ENCODE results near the gene SMAD4. TPM values are rescaled to one million over a fixed set of nuclear protein-coding genes. Genes with fewer than 3 reads are reported as not detected.

The SMAD4 gene
- total and polyA plus RNA-seq, 4 donors, result 9.3 to 65.3 (median 29.1) TPM

- Histone ChIP-seq H3K9ac (ENCODE audit: low read depth in 1 of 2, low read length in 2 of 2) (no peak overlapping the region), H3K4me3 (ENCODE audit: low read depth in 1 of 3, low read length in 3 of 3) (no peak overlapping the region), H3K27ac (ENCODE audit: low read depth in 1 of 2, low read length in 2 of 2) (no peak overlapping the region), H3K9me3 (ENCODE audit: control insufficient read depth in 4 of 4, low read length in 3 of 4) (no peaks in the 10 kb centered on the region), H3K36me3 (ENCODE audit: control insufficient read depth in 4 of 4, insufficient read depth in 3 of 4, low read depth in 1 of 4, low read length in 3 of 4) (peaks cover 0 to 8% (median under 1%) of the 10 kb centered on the region in 4 donors), H3K27me3 (ENCODE audit: control insufficient read depth in 4 of 4, insufficient read depth in 4 of 4, low read length in 3 of 4) (no peaks in the 10 kb centered on the region), H3K4me1 (ENCODE audit: control insufficient read depth in 4 of 4, insufficient read depth in 4 of 4, low read length in 3 of 4) (no peaks in the 10 kb centered on the region)
- TF ChIP-seq EGR1 (IDR thresholded peaks at IDR 0.05; ENCODE audit: low read depth in 2 of 2) (no peak), YY1 (IDR thresholded peaks at IDR 0.05) (no peak), REST (IDR thresholded peaks at IDR 0.05) (no peak), SP1 (IDR thresholded peaks at IDR 0.05) (no peak), FOXA2 (IDR thresholded peaks at IDR 0.05) (no peak), GABPA (IDR thresholded peaks at IDR 0.05 in 1 of 2, conservative IDR thresholded peaks at IDR 0.05 in 1 of 2) (no peak), HNF4G (IDR thresholded peaks at IDR 0.05) (no peak), FOXA1 (IDR thresholded peaks at IDR 0.05) (no peak), HNF4A (conservative IDR thresholded peaks at IDR 0.05) (no peak), MAX (IDR thresholded peaks at IDR 0.05) (no peak), JUND (IDR thresholded peaks at IDR 0.05) (no peak)
- TF ChIP-seq, protein P1, sequence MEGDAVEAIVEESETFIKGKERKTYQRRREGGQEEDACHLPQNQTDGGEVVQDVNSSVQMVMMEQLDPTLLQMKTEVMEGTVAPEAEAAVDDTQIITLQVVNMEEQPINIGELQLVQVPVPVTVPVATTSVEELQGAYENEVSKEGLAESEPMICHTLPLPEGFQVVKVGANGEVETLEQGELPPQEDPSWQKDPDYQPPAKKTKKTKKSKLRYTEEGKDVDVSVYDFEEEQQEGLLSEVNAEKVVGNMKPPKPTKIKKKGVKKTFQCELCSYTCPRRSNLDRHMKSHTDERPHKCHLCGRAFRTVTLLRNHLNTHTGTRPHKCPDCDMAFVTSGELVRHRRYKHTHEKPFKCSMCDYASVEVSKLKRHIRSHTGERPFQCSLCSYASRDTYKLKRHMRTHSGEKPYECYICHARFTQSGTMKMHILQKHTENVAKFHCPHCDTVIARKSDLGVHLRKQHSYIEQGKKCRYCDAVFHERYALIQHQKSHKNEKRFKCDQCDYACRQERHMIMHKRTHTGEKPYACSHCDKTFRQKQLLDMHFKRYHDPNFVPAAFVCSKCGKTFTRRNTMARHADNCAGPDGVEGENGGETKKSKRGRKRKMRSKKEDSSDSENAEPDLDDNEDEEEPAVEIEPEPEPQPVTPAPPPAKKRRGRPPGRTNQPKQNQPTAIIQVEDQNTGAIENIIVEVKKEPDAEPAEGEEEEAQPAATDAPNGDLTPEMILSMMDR (IDR thresholded peaks at IDR 0.05; ENCODE audit: low read depth, low read length, missing input control), result no peak
- DNase-seq (ENCODE audit: low spot score), result no peak
- 96% methylated on average over 3 of the region's 3 CpGs for WGBS
These were observed 37.7 kb upstream of the SMAD4 start for GRCh38 chr18:50992351-50992762.

DNA sequence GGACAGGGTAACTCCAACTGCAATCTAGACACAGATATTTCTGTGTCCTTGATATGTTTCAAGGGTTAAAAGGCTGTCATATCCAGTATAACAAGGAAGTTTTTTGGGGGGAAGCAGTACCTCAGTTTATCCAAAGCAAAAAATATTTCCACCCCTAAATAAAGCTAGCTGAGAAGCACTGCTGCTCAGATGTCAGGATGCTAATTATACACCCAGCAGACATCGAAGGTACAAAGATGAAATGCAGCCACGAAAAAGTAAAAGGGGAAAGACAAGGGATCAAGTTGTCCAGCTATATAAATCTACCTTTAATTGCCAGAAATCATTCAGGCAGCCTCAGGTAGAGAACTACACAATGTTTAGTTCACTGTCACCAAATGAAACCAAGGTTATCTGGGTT lies 36.0 kb upstream of the SMAD4 start:
- Histone ChIP-seq H3K4me3 (ENCODE audit: low read depth in 1 of 3, low read length in 3 of 3) (no peak overlapping the region), H3K9me3 (ENCODE audit: control insufficient read depth in 4 of 4, low read length in 3 of 4) (no peaks in the 10 kb centered on the region), H3K4me1 (ENCODE audit: control insufficient read depth in 4 of 4, insufficient read depth in 4 of 4, low read length in 3 of 4) (no peaks in the 10 kb centered on the region), H3K27me3 (ENCODE audit: control insufficient read depth in 4 of 4, insufficient read depth in 4 of 4, low read length in 3 of 4) (no peaks in the 10 kb centered on the region), H3K9ac (ENCODE audit: low read depth in 1 of 2, low read length in 2 of 2) (no peak overlapping the region), H3K36me3 (ENCODE audit: control insufficient read depth in 4 of 4, insufficient read depth in 3 of 4, low read depth in 1 of 4, low read length in 3 of 4) (no peaks in the 10 kb centered on the region), H3K27ac (ENCODE audit: low read depth in 1 of 2, low read length in 2 of 2) (no peak overlapping the region)
- DNase-seq (ENCODE audit: low spot score), result no peak
- 91% methylated on average over 2 of the region's 2 CpGs for WGBS
- no peak for TF ChIP-seq HNF4A (conservative IDR thresholded peaks at IDR 0.05)
- TF ChIP-seq, protein P2, sequence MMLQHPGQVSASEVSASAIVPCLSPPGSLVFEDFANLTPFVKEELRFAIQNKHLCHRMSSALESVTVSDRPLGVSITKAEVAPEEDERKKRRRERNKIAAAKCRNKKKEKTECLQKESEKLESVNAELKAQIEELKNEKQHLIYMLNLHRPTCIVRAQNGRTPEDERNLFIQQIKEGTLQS (IDR thresholded peaks at IDR 0.05), result no peak
- TF ChIP-seq FOXA2 (IDR thresholded peaks at IDR 0.05), result no peak
- TF ChIP-seq HNF4G (IDR thresholded peaks at IDR 0.05), result no peak
- TF ChIP-seq JUND (IDR thresholded peaks at IDR 0.05), result no peak
- no peak for TF ChIP-seq TAF1 (conservative IDR thresholded peaks at IDR 0.05)
- TF ChIP-seq ZBTB33 (IDR thresholded peaks at IDR 0.05), result no peak
- no peak for TF ChIP-seq YY1 (IDR thresholded peaks at IDR 0.05)
- no peak for TF ChIP-seq MAX (IDR thresholded peaks at IDR 0.05)
- TF ChIP-seq, protein P1 (IDR thresholded peaks at IDR 0.05; ENCODE audit: low read depth, low read length, missing input control), result no peak
- no peak for TF ChIP-seq RXRA (IDR thresholded peaks at IDR 0.05)
- TF ChIP-seq GABPA (IDR thresholded peaks at IDR 0.05 in 1 of 2, conservative IDR thresholded peaks at IDR 0.05 in 1 of 2), result no peak
- no peak for TF ChIP-seq FOXA1 (IDR thresholded peaks at IDR 0.05)
- no peak for TF ChIP-seq SP1 (IDR thresholded peaks at IDR 0.05)
- TF ChIP-seq EGR1 (IDR thresholded peaks at IDR 0.05; ENCODE audit: low read depth in 2 of 2), result no peak
- TF ChIP-seq NR2F2 (IDR thresholded peaks at IDR 0.05), result no peak
- no peak for TF ChIP-seq RAD21 (IDR thresholded peaks at IDR 0.05)

Measured in liver (tissue), 9 donors.